Left lung (tissue), 10 donors: ENCODE data around the gene NFIA. TPM values are rescaled to one million over a fixed set of nuclear protein-coding genes. Genes with fewer than 3 reads are reported as not detected.

Experiments
- ATAC-seq: fragments of 200-7000 bp; cut with Tn5 transposase; one replicate; pipeline ENCODE4 v1.9.1; 2020; ENCODE audit warnings: moderate library complexity
- DNase-seq, 4 donors: peaks; one replicate each; pipeline ENCODE4 v3.0.0-alpha.2; 2013 to 2020
- H3K27ac ChIP-seq, 2 donors: fragments of 200-600 bp; sonication (generic) in 1 of 2; one replicate each; pipeline versions ENCODE4 v1.5.0 to v1.8.0; 2020 to 2021
- H3K27me3 ChIP-seq, 2 donors: fragments of 200-600 bp; sonication (generic) in 1 of 2; one replicate each; pipeline versions ENCODE4 v1.5.0 to v1.8.0; 2020 to 2021
- H3K36me3 ChIP-seq, 2 donors: fragments of 200-600 bp; sonication (generic) in 1 of 2; one replicate each; pipeline versions ENCODE4 v1.5.0 to v1.8.0; 2020 to 2021
- H3K4me1 ChIP-seq, 2 donors: fragments of 200-600 bp; one replicate each; pipeline ENCODE4 v1.8.0; 2021
- H3K4me3 ChIP-seq, 2 donors: fragments of 200-600 bp; sonication (generic) in 1 of 2; one replicate each; pipeline versions ENCODE4 v1.5.0 to v1.8.0; 2020 to 2021; ENCODE audit warnings: mild to moderate bottlenecking in 1 of 2
- H3K9me3 ChIP-seq, 2 donors: fragments of 200-600 bp; sonication (generic) in 1 of 2; one replicate each; pipeline versions ENCODE4 v1.5.0 to v1.8.0; 2020 to 2021
- intact Hi-C, 2 donors: fragments of 100-400 bp; cut with DNase I; formaldehyde crosslinking; loops; one replicate each; pipeline versions ENCODE4 v1.11.2 to v1.14.2; 2022
- polyA plus RNA-seq, 6 donors: library from polyadenylated mRNA; unstranded; fragments of 120-200 nt; gene quantifications; one replicate each; pipeline ENCODE4 v1.2.1, GENCODE V29; 2013; ENCODE audit not compliant: insufficient read length in 6 of 6
- total RNA-seq, 2 donors: library from RNA; stranded (reverse); fragmentation: NEBNext Ultra II Directional; extraction: Animal tissue kit (Norgen Biotek cat#: 25700); gene quantifications; one replicate each; pipeline ENCODE4 v1.2.1, GENCODE V29; 2021
- TF ChIP-seq, protein P1 (sequence below), 2 donors: fragments of 200-600 bp; sonication (generic) in 1 of 2; IDR thresholded peaks; one replicate each; pipeline versions ENCODE4 v1.5.0 to v1.8.0; 2021; ENCODE audit warnings: antibody characterized with exemption in 2 of 2
- donor health status: DM: no; HTN: yes; CAD: no.
- donor health status: DM: no; HTN: no; CAD: no.

Gene NFIA
- total and polyA plus RNA-seq, 8 donors: 30.4 to 60.7 (median 37.6) TPM

DNA sequence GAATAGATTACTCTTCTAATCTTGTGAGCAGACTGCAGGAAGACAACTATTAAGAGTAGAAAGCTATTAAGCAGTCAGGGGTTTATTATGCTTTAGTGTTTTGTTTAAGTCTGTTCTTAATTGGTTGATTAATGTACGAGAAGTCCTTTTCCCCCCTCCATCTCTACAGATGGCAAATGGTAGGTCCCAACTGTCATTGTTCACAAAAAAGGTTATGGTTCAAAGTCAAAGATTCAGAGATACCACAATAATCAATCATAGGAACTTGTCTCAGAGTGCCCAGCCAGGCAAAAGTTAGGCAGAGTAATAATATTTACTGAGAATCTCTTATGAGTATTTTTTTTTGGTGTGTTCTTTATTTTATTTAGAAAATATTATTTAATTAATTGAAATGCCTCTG is 26.8 kb downstream of the NFIA start:
- TF ChIP-seq, protein P1, sequence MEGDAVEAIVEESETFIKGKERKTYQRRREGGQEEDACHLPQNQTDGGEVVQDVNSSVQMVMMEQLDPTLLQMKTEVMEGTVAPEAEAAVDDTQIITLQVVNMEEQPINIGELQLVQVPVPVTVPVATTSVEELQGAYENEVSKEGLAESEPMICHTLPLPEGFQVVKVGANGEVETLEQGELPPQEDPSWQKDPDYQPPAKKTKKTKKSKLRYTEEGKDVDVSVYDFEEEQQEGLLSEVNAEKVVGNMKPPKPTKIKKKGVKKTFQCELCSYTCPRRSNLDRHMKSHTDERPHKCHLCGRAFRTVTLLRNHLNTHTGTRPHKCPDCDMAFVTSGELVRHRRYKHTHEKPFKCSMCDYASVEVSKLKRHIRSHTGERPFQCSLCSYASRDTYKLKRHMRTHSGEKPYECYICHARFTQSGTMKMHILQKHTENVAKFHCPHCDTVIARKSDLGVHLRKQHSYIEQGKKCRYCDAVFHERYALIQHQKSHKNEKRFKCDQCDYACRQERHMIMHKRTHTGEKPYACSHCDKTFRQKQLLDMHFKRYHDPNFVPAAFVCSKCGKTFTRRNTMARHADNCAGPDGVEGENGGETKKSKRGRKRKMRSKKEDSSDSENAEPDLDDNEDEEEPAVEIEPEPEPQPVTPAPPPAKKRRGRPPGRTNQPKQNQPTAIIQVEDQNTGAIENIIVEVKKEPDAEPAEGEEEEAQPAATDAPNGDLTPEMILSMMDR (IDR thresholded peaks at IDR 0.05): no peak
- H3K27me3 ChIP-seq: no peaks in the 10 kb centered on the region
- H3K36me3 ChIP-seq: no peaks in the 10 kb centered on the region
- ATAC-seq: no peak
- H3K4me3 ChIP-seq: no peak overlapping the region
- H3K9me3 ChIP-seq: peaks cover 0 to 4% of the 10 kb centered on the region in 2 donors
- intact Hi-C loops: no loop called here
- no peak for DNase-seq
- H3K27ac ChIP-seq: no peak overlapping the region
- peaks cover 0 to 16% of the 10 kb centered on the region in 2 donors for H3K4me1 ChIP-seq

DNA sequence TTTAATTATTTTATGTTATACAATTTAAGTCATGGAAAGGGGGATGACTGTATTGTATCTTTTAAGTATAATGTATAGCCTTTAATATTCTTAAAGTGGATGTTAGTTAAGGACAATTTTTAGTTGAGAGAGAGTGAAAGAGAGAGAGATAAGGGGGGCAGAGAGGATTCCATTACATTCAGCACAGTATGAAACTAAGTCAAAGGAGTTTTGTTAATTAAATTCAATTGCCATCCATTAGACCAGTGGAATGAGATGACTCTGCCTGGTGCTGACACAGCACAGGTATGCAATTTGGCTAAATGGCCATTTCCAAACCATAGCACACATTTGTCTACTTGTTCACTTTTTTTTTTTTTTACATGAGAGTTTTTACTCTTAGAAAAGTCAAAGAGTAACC is 27.5 kb downstream of the NFIA start:
- Histone ChIP-seq H3K27me3 (no peaks in the 10 kb centered on the region), H3K36me3 (no peaks in the 10 kb centered on the region), H3K4me1 (peaks cover under 1 to 18% of the 10 kb centered on the region in 2 donors), H3K27ac (no peak overlapping the region), H3K4me3 (no peak overlapping the region), H3K9me3 (peaks cover 0 to 4% of the 10 kb centered on the region in 2 donors)
- ATAC-seq: no peak
- DNase-seq: no peak
- intact Hi-C loops: no loop called here
- TF ChIP-seq, protein P1 (IDR thresholded peaks at IDR 0.05): no peak

DNA sequence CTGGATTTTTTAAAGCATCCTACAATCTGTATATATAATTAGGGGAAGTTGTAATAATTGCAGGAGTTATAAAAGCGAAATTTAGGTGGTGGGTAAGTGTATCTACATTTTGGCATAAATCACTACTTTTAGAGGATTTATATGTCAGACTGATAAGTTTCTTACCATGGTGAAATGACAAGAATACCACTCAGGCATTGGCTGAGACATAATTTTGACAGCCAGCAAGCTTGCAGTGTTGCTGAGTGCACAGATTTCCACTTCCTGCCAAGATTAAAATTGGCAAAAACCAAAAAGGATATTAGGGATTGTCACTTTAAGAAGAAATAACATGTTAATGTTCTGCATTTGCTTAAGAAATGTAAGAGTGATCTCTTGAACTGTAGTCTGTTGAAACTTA is 28.2 kb downstream of the NFIA start:
- TF ChIP-seq, protein P1 (IDR thresholded peaks at IDR 0.05): no peak
- ATAC-seq: no peak
- H3K27ac ChIP-seq: no peak overlapping the region
- H3K27me3 ChIP-seq: no peaks in the 10 kb centered on the region
- H3K4me3 ChIP-seq: no peak overlapping the region
- H3K4me1 ChIP-seq: peaks cover 7 to 23% of the 10 kb centered on the region in 2 donors
- no peak for DNase-seq
- H3K9me3 ChIP-seq: peaks cover 0 to 4% of the 10 kb centered on the region in 2 donors
- intact Hi-C loops: no loop called here
- H3K36me3 ChIP-seq: no peaks in the 10 kb centered on the region

DNA sequence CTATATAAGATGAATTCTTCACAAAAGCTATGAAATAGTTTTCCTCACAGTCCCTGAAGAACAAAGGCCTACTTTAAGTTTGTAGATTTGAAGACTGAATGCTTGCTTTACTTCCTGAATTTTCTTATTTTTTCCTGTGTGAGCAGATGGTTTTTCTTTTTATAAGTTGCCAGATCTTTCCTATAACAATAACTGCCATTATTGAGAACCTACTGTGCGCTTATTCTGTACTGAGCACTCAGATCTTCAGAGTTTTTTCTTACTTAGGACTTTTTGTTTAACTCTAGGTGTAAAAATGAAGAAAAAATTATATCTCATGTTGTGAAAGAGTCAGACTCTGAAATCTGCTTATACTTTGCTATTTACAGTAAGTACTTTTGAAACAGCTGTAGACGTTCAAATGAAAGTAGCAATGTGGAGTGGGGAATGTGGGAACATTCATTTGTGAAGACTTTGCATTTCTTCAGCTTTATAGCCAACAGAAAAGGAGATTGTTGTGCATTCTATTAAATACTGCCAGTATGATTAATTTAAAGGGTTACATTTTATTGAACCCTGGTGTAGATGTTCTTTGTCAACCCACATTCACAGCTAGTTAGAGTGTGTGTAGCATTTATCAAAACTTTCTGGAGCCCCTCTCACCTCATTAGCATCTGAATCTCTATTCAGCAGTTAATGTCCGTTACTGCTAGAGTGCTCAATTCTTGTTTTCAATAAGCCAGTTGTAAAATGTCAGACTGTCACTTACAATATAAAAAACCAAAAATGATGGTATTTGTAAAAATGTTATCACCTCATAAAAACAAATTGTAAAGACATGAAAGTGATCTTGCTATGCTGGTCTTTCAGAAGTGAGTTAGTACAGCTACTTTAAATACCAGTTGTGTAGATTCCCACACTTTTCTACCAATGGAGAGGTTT is 29.0 kb downstream of the NFIA start:
- Histone ChIP-seq H3K27ac (peak overlapping the region; percentile 6 to 10), H3K36me3 (no peaks in the 10 kb centered on the region), H3K27me3 (no peaks in the 10 kb centered on the region), H3K4me1 (peaks cover 7 to 26% of the 10 kb centered on the region in 2 donors), H3K9me3 (peaks cover 0 to 4% of the 10 kb centered on the region in 2 donors), H3K4me3 (no peak overlapping the region)
- ATAC-seq (peak; percentile 57), DNase-seq (peak in 2 of 4 donors; percentile 89 to 90)
- intact Hi-C loops: no loop called here
- TF ChIP-seq, protein P1 (IDR thresholded peaks at IDR 0.05): no peak

DNA sequence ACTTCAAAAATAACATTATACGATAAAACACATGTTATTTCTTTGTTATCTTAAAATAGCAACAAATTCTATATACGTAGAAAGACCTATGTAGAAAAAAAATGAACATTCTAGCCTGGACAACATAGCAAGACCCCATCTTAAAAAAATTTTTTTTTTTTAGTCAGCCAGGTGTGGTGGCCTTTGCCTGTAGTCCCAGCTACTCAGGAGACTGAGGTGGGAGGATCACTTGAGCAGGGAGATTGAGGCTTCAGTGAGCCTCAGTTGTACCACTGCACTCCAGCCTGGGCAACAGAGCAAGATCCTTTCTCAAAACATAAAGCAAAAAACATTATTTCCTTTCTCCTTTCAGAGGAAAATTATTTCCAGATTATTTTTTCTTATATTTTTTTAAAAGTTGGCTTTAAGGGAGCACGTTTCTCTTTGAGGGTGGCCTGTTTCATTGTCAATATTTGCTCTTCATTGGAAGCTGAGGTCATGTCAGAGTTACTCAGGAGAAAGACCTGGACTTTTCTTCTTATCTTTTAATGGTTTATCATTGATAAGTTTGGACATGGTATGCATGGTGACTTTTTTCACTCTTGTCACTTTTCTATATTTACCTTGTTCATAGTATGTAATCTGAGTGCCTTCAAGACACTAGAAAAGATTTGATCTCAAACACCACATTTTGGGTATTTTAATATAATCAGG is 32.0 kb downstream of the NFIA start:
- ATAC-seq (no peak), DNase-seq (no peak)
- TF ChIP-seq, protein P1 (IDR thresholded peaks at IDR 0.05): no peak
- Histone ChIP-seq H3K4me1 (peaks cover 7 to 34% of the 10 kb centered on the region in 2 donors), H3K4me3 (no peak overlapping the region), H3K9me3 (no peaks in the 10 kb centered on the region), H3K27me3 (no peaks in the 10 kb centered on the region), H3K36me3 (no peaks in the 10 kb centered on the region), H3K27ac (no peak overlapping the region)
- intact Hi-C loops: no loop called here
